OCI-LY3 (cell line): Measurements from ENCODE around the gene CALR.

ENCODE experiments used
- EZH2phosphoT487 ChIP-seq: fragments of 200-600 bp; shearing (Covaris generic); IDR thresholded peaks from 2 replicates; pipeline ENCODE4 v1.6.1; 2018; ENCODE audit warnings: antibody characterized with exemption, mixed run types, low read depth
- TF ChIP-seq, protein P1 (sequence below): fragments of 200-600, 300-600 bp; sonication (generic); IDR thresholded peaks from 2 replicates; pipeline ENCODE4 v1.5.1; 2014; ENCODE audit warnings: antibody characterized with exemption, low read length, low read depth

DNA sequence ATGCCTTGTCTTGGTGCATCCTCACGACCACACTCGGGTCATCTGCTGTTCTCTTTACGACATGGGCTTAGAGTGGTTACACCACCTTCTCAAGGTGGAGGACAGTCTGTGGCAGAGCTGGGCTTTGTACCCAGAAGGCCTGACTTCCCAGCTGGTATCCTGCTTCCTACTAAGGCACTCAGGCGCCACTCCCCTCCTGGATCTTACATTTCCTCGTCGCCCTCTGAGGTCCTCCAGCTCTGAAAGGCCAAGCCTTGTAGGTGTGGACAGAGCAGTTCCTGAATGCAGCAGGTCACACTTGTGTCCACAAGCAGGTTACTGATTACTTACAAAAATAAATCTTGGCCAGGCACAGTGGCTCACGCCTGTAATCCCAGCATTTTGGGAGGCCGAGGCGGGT is 31.2 kb upstream of the CALR start:
- TF ChIP-seq, protein P1, sequence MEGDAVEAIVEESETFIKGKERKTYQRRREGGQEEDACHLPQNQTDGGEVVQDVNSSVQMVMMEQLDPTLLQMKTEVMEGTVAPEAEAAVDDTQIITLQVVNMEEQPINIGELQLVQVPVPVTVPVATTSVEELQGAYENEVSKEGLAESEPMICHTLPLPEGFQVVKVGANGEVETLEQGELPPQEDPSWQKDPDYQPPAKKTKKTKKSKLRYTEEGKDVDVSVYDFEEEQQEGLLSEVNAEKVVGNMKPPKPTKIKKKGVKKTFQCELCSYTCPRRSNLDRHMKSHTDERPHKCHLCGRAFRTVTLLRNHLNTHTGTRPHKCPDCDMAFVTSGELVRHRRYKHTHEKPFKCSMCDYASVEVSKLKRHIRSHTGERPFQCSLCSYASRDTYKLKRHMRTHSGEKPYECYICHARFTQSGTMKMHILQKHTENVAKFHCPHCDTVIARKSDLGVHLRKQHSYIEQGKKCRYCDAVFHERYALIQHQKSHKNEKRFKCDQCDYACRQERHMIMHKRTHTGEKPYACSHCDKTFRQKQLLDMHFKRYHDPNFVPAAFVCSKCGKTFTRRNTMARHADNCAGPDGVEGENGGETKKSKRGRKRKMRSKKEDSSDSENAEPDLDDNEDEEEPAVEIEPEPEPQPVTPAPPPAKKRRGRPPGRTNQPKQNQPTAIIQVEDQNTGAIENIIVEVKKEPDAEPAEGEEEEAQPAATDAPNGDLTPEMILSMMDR: no peak
- TF ChIP-seq EZH2phosphoT487: no peak
